Prostate gland (tissue), 2 donors: Measurements from ENCODE around the gene KIAA0513.

Experiments
- POLR2A ChIP-seq: fragments of 450-650 bp; IDR thresholded peaks from one replicate; pipeline ENCODE4 v1.6.1; 2016; ENCODE audit warnings: antibody characterized with exemption, mild to moderate bottlenecking
- POLR2AphosphoS5 ChIP-seq: sonication (generic); formaldehyde crosslinking; IDR thresholded peaks from one replicate; pipeline ENCODE4 v1.6.1; 2017; ENCODE audit warnings: antibody characterized with exemption
- TF ChIP-seq, protein P1 (sequence below), 4 experiments: fragments of 200-600 bp in 2 of 4; fragments of 450-650 bp in 2 of 4; sonication (generic) in 2 of 4; IDR thresholded peaks; 1 replicate in 3 of 4; 2 replicates in 1 of 4; pipeline ENCODE4 v1.5.1; 2016 to 2019; ENCODE audit warnings: antibody characterized with exemption in 4 of 4, mild to moderate bottlenecking in 2 of 4, moderate library complexity in 2 of 4

DNA sequence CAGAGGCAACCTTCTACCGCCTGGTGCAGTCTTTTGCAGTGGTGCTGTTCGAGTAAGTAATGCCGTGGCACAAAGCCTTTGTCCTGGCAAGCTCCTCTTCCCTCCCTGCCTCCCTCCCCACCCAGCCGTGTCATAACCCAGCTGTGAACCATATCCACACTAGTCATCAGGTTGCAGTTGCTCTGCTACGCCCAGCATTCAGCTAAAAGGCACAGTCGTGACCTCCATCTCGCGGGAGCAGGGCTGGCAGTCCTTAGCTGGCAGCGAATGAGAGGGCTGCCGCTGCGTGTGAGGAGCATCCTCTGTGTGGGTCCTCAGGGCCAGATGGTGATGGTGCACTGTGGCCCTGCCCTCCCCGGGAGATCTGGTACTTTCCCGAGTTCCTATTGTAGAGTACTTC, 45.4 kb downstream of the KIAA0513 start:
- no peak for TF ChIP-seq POLR2AphosphoS5
- TF ChIP-seq, protein P1, sequence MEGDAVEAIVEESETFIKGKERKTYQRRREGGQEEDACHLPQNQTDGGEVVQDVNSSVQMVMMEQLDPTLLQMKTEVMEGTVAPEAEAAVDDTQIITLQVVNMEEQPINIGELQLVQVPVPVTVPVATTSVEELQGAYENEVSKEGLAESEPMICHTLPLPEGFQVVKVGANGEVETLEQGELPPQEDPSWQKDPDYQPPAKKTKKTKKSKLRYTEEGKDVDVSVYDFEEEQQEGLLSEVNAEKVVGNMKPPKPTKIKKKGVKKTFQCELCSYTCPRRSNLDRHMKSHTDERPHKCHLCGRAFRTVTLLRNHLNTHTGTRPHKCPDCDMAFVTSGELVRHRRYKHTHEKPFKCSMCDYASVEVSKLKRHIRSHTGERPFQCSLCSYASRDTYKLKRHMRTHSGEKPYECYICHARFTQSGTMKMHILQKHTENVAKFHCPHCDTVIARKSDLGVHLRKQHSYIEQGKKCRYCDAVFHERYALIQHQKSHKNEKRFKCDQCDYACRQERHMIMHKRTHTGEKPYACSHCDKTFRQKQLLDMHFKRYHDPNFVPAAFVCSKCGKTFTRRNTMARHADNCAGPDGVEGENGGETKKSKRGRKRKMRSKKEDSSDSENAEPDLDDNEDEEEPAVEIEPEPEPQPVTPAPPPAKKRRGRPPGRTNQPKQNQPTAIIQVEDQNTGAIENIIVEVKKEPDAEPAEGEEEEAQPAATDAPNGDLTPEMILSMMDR (IDR thresholded peaks at IDR 0.05): no peak
- TF ChIP-seq POLR2A: no peak
